ENCODE data around the gene ABHD2.

- TF ChIP-seq, protein P1, sequence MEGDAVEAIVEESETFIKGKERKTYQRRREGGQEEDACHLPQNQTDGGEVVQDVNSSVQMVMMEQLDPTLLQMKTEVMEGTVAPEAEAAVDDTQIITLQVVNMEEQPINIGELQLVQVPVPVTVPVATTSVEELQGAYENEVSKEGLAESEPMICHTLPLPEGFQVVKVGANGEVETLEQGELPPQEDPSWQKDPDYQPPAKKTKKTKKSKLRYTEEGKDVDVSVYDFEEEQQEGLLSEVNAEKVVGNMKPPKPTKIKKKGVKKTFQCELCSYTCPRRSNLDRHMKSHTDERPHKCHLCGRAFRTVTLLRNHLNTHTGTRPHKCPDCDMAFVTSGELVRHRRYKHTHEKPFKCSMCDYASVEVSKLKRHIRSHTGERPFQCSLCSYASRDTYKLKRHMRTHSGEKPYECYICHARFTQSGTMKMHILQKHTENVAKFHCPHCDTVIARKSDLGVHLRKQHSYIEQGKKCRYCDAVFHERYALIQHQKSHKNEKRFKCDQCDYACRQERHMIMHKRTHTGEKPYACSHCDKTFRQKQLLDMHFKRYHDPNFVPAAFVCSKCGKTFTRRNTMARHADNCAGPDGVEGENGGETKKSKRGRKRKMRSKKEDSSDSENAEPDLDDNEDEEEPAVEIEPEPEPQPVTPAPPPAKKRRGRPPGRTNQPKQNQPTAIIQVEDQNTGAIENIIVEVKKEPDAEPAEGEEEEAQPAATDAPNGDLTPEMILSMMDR (IDR thresholded peaks at IDR 0.05): no peak
- no peak for TF ChIP-seq POLR2A (IDR thresholded peaks at IDR 0.05)
Observed at GRCh38 chr15:89198196-89198595, 109.9 kb downstream of the ABHD2 start.

All from heart left ventricle (tissue), 13 donors.